GM04504 (cell line): ENCODE measurements around the gene ANAPC16.
"Not testable (repeated sequence)": the region's sequence is repeated elsewhere in the genome, so short reads cannot be mapped to it uniquely, and the experiment has no call there.

Experiments
- DNase-seq: peaks from one replicate; pipeline ENCODE4 v3.0.0-alpha.2; 2012; ENCODE audit warnings: low read depth

Gene ANAPC16

GRCh38 chr10:72215611-72216549, at the start of gene ANAPC16, which contains the start of gene ASCC1:
Gene ANAPC16 (plus strand): TSS chr10:72216012. CDS start chr10:72223915, 7,903 bp downstream.
Gene ASCC1 (minus strand): TSS chr10:72216276. CDS start chr10:72213298, 2,978 bp downstream.
- peak; percentile 85 for DNase-seq

- no peak for DNase-seq
These were observed 48.7 kb upstream of the ANAPC16 start for GRCh38 chr10:72167118-72167517.

- DNase-seq: no peak
These were observed 45.5 kb upstream of the ANAPC16 start for GRCh38 chr10:72170263-72170662.

GRCh38 chr10:72170733-72171132, 45.1 kb upstream of the ANAPC16 start:
- no peak for DNase-seq

- DNase-seq: peak; percentile 61
These were observed 44.6 kb upstream of the ANAPC16 start for GRCh38 chr10:72171175-72171630.

GRCh38 chr10:72173262-72173618, 42.6 kb upstream of the ANAPC16 start:
- no peak for DNase-seq

- no peak for DNase-seq
These were observed 42.1 kb upstream of the ANAPC16 start for GRCh38 chr10:72173619-72174296.

- no peak for DNase-seq
These were observed 41.5 kb upstream of the ANAPC16 start for GRCh38 chr10:72174297-72174662.

- peak; percentile 10 for DNase-seq
These were observed 40.7 kb upstream of the ANAPC16 start for GRCh38 chr10:72175149-72175548.

GRCh38 chr10:72176701-72177100, 39.1 kb upstream of the ANAPC16 start:
- no peak for DNase-seq

- no peak for DNase-seq
These were observed 38.4 kb upstream of the ANAPC16 start for GRCh38 chr10:72177454-72177853.

GRCh38 chr10:72184156-72184555, 31.7 kb upstream of the ANAPC16 start:
- no peak for DNase-seq

GRCh38 chr10:72186258-72186981, 29.4 kb upstream of the ANAPC16 start:
- DNase-seq: peak; percentile 58

GRCh38 chr10:72186982-72187330, 28.9 kb upstream of the ANAPC16 start:
- DNase-seq: no peak

GRCh38 chr10:72194949-72195348, 20.9 kb upstream of the ANAPC16 start:
- no peak for DNase-seq

GRCh38 chr10:72200883-72201282, 14.9 kb upstream of the ANAPC16 start:
- no peak for DNase-seq

- no peak for DNase-seq
These were observed 14.5 kb upstream of the ANAPC16 start for GRCh38 chr10:72201293-72201692.

- no peak for DNase-seq
These were observed 11.5 kb upstream of the ANAPC16 start for GRCh38 chr10:72204296-72204695.

- no peak for DNase-seq
These were observed 11.1 kb upstream of the ANAPC16 start for GRCh38 chr10:72204724-72205123.

GRCh38 chr10:72206511-72207229, 9.1 kb upstream of the ANAPC16 start:
- no peak for DNase-seq

- not testable (repeated sequence) for DNase-seq
These were observed 7.3 kb upstream of the ANAPC16 start for GRCh38 chr10:72208526-72208925.

- not testable (repeated sequence) for DNase-seq
These were observed 4.4 kb upstream of the ANAPC16 start for GRCh38 chr10:72211381-72211780.
